Ascending aorta (tissue), 2 donors: Measurements from ENCODE around the gene CER1. TPM values are rescaled to one million over a fixed set of nuclear protein-coding genes. Genes with fewer than 3 reads are reported as not detected.

Experiments
- DNase-seq, 2 donors: peaks; one replicate each; pipeline ENCODE4 v3.0.0-alpha.2; 2019; ENCODE audit warnings: low spot score in 2 of 2
- H3K27ac ChIP-seq, 2 donors: fragments of 200-600 bp; sonication (generic); one replicate each; pipeline ENCODE4 v1.5.1; 2016 to 2017; ENCODE audit warnings: mild to moderate bottlenecking in 1 of 2
- H3K27me3 ChIP-seq: fragments of 200-600 bp; sonication (generic); one replicate; pipeline ENCODE4 v1.5.1; 2017
- H3K36me3 ChIP-seq, 2 donors: fragments of 200-600 bp; sonication (generic); one replicate each; pipeline ENCODE4 v1.5.1; 2016
- H3K4me1 ChIP-seq, 2 donors: fragments of 200-600 bp; sonication (generic); one replicate each; pipeline ENCODE4 v1.5.1; 2016 to 2017; ENCODE audit warnings: mild to moderate bottlenecking in 1 of 2
- H3K4me3 ChIP-seq, 2 donors: fragments of 200-600 bp; sonication (generic); one replicate each; pipeline ENCODE4 v1.5.1; 2016 to 2017; ENCODE audit warnings: mild to moderate bottlenecking in 1 of 2
- H3K9me3 ChIP-seq, 2 donors: fragments of 200-600 bp; sonication (generic); one replicate each; pipeline ENCODE4 v1.5.1; 2016
- CTCF ChIP-seq, 3 experiments: fragments of 200-600 bp in 2 of 3; fragments of 450-650 bp in 1 of 3; sonication (generic) in 2 of 3; IDR thresholded peaks; one replicate each; pipeline ENCODE4 v1.5.1; 2016 to 2019; ENCODE audit warnings: antibody characterized with exemption in 3 of 3, mild to moderate bottlenecking in 1 of 3, moderate library complexity in 1 of 3
- intact Hi-C: fragments of 100-400 bp; cut with DNase I; formaldehyde crosslinking; loops from one replicate; pipeline ENCODE4 v1.15.1; 2023
- total RNA-seq: library from RNA; depleted of rRNA; stranded (reverse); fragments of >200 nt; gene quantifications from one replicate; pipeline ENCODE4 v1.1.0, GENCODE V29; 2016

The CER1 gene
- total RNA-seq, 1 donor from 2014 or later: not detected

GRCh38 chr9:14733133-14733532 lies 10.6 kb upstream of the CER1 start:
- no peak overlapping the region for H3K4me3 ChIP-seq

GRCh38 chr9:14731294-14731981 lies 8.9 kb upstream of the CER1 start:
- no peak for DNase-seq
- H3K36me3 ChIP-seq: no peaks in the 10 kb centered on the region
- H3K27ac ChIP-seq: no peak overlapping the region
- H3K9me3 ChIP-seq: no peaks in the 10 kb centered on the region
- intact Hi-C loops: no loop called here
- no peaks in the 10 kb centered on the region for H3K27me3 ChIP-seq
- no peak for TF ChIP-seq CTCF (IDR thresholded peaks at IDR 0.05)
- no peak overlapping the region for H3K4me3 ChIP-seq
- H3K4me1 ChIP-seq: no peaks in the 10 kb centered on the region

More at GRCh38 chr9:14733133-14733532, 10.6 kb upstream of the CER1 start:
- no peak for DNase-seq
- intact Hi-C loops: no loop called here
- peaks cover 0 to 9% of the 10 kb centered on the region in 2 donors for H3K36me3 ChIP-seq
- no peaks in the 10 kb centered on the region for H3K27me3 ChIP-seq
- H3K9me3 ChIP-seq: no peaks in the 10 kb centered on the region
- H3K4me1 ChIP-seq: no peaks in the 10 kb centered on the region
- H3K27ac ChIP-seq: no peak overlapping the region
- no peak for TF ChIP-seq CTCF (IDR thresholded peaks at IDR 0.05)

GRCh38 chr9:14730461-14730898 lies 7.9 kb upstream of the CER1 start:
- no peak overlapping the region for H3K27ac ChIP-seq
- no peaks in the 10 kb centered on the region for H3K36me3 ChIP-seq
- no peak for TF ChIP-seq CTCF (IDR thresholded peaks at IDR 0.05)
- no peak for DNase-seq
- no peaks in the 10 kb centered on the region for H3K9me3 ChIP-seq
- intact Hi-C loops: no loop called here
- no peaks in the 10 kb centered on the region for H3K4me1 ChIP-seq
- H3K4me3 ChIP-seq: no peak overlapping the region
- H3K27me3 ChIP-seq: no peaks in the 10 kb centered on the region

GRCh38 chr9:14723301-14723700 lies 768 bp upstream of the CER1 start:
- intact Hi-C loops: no loop called here
- TF ChIP-seq CTCF (IDR thresholded peaks at IDR 0.05): no peak

GRCh38 chr9:14719231-14719923 lies 3.2 kb downstream of the CER1 start:
- Histone ChIP-seq H3K4me1 (no peaks in the 10 kb centered on the region), H3K27me3 (no peaks in the 10 kb centered on the region), H3K36me3 (no peaks in the 10 kb centered on the region), H3K27ac (no peak overlapping the region), H3K4me3 (no peak overlapping the region), H3K9me3 (no peaks in the 10 kb centered on the region)
- no peak for DNase-seq
- TF ChIP-seq CTCF (IDR thresholded peaks at IDR 0.05): no peak
- intact Hi-C loops: no loop called here

More at GRCh38 chr9:14723301-14723700, 768 bp upstream of the CER1 start:
- H3K27ac ChIP-seq: no peak overlapping the region
- no peaks in the 10 kb centered on the region for H3K36me3 ChIP-seq
- H3K9me3 ChIP-seq: no peaks in the 10 kb centered on the region
- H3K27me3 ChIP-seq: no peaks in the 10 kb centered on the region
- no peak for DNase-seq
- no peaks in the 10 kb centered on the region for H3K4me1 ChIP-seq
- H3K4me3 ChIP-seq: no peak overlapping the region
